Psoas muscle (tissue), 8 donors: ENCODE data around the gene TMEM37. TPM values are rescaled to one million over a fixed set of nuclear protein-coding genes. Genes with fewer than 3 reads are reported as not detected.

Experiments used
- ATAC-seq, 4 donors: fragments of 200-7000 bp; cut with Tn5 transposase; one replicate each; pipeline ENCODE4 v1.9.1; 2020; ENCODE audit warnings: moderate library complexity in 3 of 4, mild to moderate bottlenecking in 2 of 4
- DNase-seq, 2 donors: peaks; one replicate each; pipeline ENCODE4 v3.0.0-alpha.2; 2020
- H3K27ac ChIP-seq: fragments of 200-600 bp; one replicate; pipeline ENCODE4 v1.8.0; 2022
- H3K27me3 ChIP-seq, 3 donors: fragments of 200-600 bp in 1 of 3; one replicate each; pipeline versions ENCODE4 v1.6.1 to v1.8.0; 2013 to 2022; ENCODE audit warnings: low read length in 2 of 3, mild to moderate bottlenecking in 2 of 3, moderate library complexity in 1 of 3; ENCODE audit not compliant: insufficient read depth in 3 of 3
- H3K36me3 ChIP-seq, 2 donors: fragments of 200-600 bp in 1 of 2; one replicate each; pipeline versions ENCODE4 v1.6.1 to v1.8.0; 2013 to 2022; ENCODE audit warnings: low read depth in 1 of 2, mild to moderate bottlenecking in 1 of 2, moderate library complexity in 1 of 2; ENCODE audit not compliant: insufficient read depth in 1 of 2
- H3K4me1 ChIP-seq: fragments of 200-600 bp; one replicate; pipeline ENCODE4 v1.8.0; 2022
- H3K4me3 ChIP-seq: fragments of 200-600 bp; one replicate; pipeline ENCODE4 v1.8.0; 2022; ENCODE audit warnings: mild to moderate bottlenecking
- H3K9me3 ChIP-seq: fragments of 200-600 bp; one replicate; pipeline ENCODE4 v1.8.0; 2022
- CTCF ChIP-seq: fragments of 200-600 bp; IDR thresholded peaks from one replicate; pipeline ENCODE4 v1.8.0; 2022; ENCODE audit warnings: antibody characterized with exemption
- WGBS, 3 donors: extraction: QIAGEN DNeasy Blood & Tissue Kit; methylation state at CpG; one replicate each; pipeline versions ENCODE4 v1.1.6 to v1.1.7; 2013; 5-methylcytosine and 5-hydroxymethylcytosine counted together
- intact Hi-C, 2 donors: fragments of 100-400 bp; cut with DNase I; formaldehyde crosslinking; loops; one replicate each; pipeline versions ENCODE4 v1.11.0 to v1.14.2; 2022
- polyA plus RNA-seq, 3 donors: library from polyadenylated mRNA; stranded (reverse); fragments of 200-250 nt; gene quantifications; one replicate each; pipeline ENCODE4 v1.2.3, GENCODE V29; 2013
- total RNA-seq, 4 donors: library from RNA; stranded (reverse); fragmentation: NEBNext Ultra II Directional in 2 of 4; extraction: Animal tissue kit (Norgen Biotek cat#: 25700) in 2 of 4; gene quantifications; one replicate each; pipeline versions ENCODE4 v1.2.1 to v1.2.4, GENCODE V29; 2021 to 2023
- donor health status: healthy with polysubstance abuse.
- donor health status: DM: no; HTN: no; CAD: no; lungs with moderate emphysema.
- donor health status: Bipolar disorder and iron deficiency.
- donor health status: healthy.
- donor health status: DM: yes; HTN: yes; CAD: no.
- donor health status: DM: no; HTN: no; CAD: no.
- donor health status: DM: no; HTN: no; CAD: no.
- donor health status: DM: yes; HTN: yes; CAD: no.

TMEM37 gene
- total and polyA plus RNA-seq, 7 donors: 0.60 to 3.9 (median 0.96) TPM

GRCh38 chr2:119431976-119432850 is 559 bp downstream of the TMEM37 start:
- ATAC-seq: no peak
- no peak for TF ChIP-seq CTCF

GRCh38 chr2:119432851-119433522 is 1.3 kb downstream of the TMEM37 start:
- TF ChIP-seq CTCF: no peak
- H3K27me3 ChIP-seq: no peaks in the 10 kb centered on the region
- ATAC-seq (no peak), DNase-seq (no peak)
- H3K27ac ChIP-seq: no peak overlapping the region
- H3K9me3 ChIP-seq: no peaks in the 10 kb centered on the region
- 96 to 98% (median 97%) methylated on average over 17 of the region's 17 CpGs for WGBS, 3 donors
- H3K36me3 ChIP-seq: no peaks in the 10 kb centered on the region
- intact Hi-C loops: no loop called here
- peaks cover 5% of the 10 kb centered on the region for H3K4me1 ChIP-seq
- peak overlapping the region; percentile 68 for H3K4me3 ChIP-seq

More at GRCh38 chr2:119431976-119432850, 559 bp downstream of the TMEM37 start:
- Histone ChIP-seq H3K36me3 (no peaks in the 10 kb centered on the region), H3K9me3 (no peaks in the 10 kb centered on the region), H3K27me3 (no peaks in the 10 kb centered on the region), H3K4me1 (peaks cover 5% of the 10 kb centered on the region), H3K4me3 (peak overlapping the region; percentile 68), H3K27ac (peak overlapping the region; percentile 60)
- DNase-seq: no peak
- intact Hi-C loops: no loop called here
- 31 to 37% (median 32%) methylated on average over 38 to 53 of the region's 53 CpGs for WGBS, 3 donors

- Histone ChIP-seq H3K4me1 (peaks cover 5% of the 10 kb centered on the region), H3K4me3 (no peak overlapping the region), H3K9me3 (no peaks in the 10 kb centered on the region), H3K27me3 (no peaks in the 10 kb centered on the region), H3K36me3 (no peaks in the 10 kb centered on the region), H3K27ac (no peak overlapping the region)
- ATAC-seq: no peak
- 80 to 87% (median 81%) methylated on average over 10 of the region's 10 CpGs for WGBS, 3 donors
- intact Hi-C loops: no loop called here
- DNase-seq: no peak
- TF ChIP-seq CTCF: no peak
Observed at GRCh38 chr2:119433636-119434327, 2.1 kb downstream of the TMEM37 start.

GRCh38 chr2:119434664-119435063 is 3.0 kb downstream of the TMEM37 start:
- WGBS, 3 donors: 88 to 92% (median 92%) methylated on average over 6 of the region's 6 CpGs
- Histone ChIP-seq H3K27me3 (no peaks in the 10 kb centered on the region), H3K4me1 (peaks cover 5% of the 10 kb centered on the region), H3K36me3 (no peaks in the 10 kb centered on the region), H3K9me3 (no peaks in the 10 kb centered on the region), H3K4me3 (no peak overlapping the region), H3K27ac (no peak overlapping the region)
- DNase-seq (no peak), ATAC-seq (no peak)
- intact Hi-C loops: no loop called here
- no peak for TF ChIP-seq CTCF
